T-helper 1 cell (primary cell): ENCODE results near the gene CACNA2D1.

Source experiments
- DNase-seq, 5 donors: peaks; one replicate each; pipeline ENCODE4 v3.0.0-alpha.2; 2012 to 2020

The CACNA2D1 gene

DNA sequence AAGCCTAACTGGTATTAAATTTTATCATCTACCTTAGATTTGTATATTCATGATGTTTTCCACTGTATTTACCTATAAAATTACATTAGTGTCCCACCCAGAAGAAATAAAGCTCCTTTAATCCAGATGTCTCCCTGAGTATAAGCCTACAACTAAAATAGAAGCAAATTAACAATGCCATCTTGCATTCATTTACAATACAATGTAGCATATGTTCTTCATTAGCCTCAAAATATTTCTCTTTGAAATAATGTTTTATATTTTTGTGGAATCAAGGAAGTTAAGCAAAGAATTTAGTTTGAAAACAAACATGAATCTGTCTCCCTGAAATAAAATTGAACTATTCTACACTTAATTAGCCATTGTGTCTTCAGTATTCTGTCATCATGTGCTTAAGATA lies 112.3 kb downstream of the CACNA2D1 start:
- DNase-seq: no peak

DNA sequence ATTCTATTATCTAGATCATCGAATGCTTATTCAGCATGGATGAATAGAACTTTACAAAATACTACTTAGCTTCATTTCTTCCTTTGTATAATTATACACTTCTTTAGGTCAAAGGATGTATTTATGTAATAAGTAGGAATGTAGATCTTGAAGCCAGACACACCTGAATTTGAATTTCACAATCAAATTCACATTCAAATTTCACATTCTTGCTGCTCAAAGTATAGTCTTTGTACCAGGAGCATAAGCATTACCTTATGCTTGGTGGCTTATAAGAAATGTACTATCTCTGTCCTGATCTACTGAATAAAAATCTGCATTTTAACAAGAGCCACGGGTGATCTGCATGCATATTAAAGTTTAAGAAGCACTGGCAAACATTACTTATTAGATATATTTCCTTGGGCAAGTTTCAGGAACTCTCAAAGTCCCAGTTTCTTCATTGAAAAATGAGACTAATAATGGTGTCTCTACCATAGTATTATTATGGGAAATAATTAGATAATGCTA lies 112.8 kb downstream of the CACNA2D1 start:
- no peak for DNase-seq

DNA sequence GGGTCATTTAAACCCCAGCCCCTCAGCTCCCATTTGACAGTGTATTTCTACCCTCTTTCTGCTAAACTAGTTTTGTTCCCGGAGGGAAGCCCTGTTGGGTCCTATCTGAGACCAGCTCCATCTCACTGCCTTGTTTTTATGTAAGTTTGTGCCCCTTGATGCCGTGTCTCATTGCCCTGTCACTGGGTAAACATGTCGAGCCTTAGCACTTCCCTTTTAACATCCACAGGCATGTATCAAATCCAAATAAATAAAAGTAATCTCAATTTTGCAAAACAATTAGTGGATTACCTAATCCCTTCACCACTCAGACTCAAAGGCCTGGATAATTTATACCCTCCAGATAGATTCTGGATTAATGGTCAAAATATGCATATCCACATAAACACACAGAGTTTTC lies 115.7 kb downstream of the CACNA2D1 start:
- no peak for DNase-seq

DNA sequence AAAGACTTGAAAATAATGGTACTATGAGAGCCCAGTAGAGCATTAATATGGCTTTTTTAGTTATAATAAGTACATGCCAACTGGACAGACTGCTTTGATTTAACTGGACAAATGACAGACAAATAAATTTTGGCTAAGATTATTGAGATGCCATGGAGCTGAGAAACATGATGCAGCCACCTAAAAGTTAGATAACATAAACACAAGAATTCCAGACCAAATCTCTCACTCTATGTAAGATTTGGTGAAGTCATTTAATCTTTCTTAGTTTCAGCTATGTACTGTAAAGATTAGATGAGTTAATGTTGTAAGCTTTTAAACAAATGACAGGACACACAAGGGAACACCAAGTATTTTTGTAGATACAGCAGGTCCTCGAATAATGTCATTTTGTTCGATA lies 118.2 kb downstream of the CACNA2D1 start:
- DNase-seq: no peak

DNA sequence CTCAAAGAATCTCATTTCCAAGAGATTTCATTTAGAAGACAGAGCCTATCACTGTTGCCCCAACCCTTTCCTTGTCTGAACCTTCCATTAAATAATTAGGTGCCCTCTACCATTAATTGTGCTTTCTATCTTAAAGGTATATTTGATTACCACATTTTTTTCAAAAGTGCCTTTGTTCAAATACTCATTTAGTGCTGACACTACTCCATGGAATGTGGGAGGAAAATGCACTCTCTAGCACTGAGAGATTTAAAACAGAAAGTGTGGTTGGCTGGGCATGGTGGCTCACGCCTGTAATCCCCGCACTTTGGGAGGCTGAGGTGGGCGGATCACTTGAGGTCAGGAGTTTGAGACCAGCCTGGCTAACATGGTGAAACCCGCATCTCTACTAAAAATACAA lies 119.8 kb downstream of the CACNA2D1 start:
- no peak for DNase-seq

DNA sequence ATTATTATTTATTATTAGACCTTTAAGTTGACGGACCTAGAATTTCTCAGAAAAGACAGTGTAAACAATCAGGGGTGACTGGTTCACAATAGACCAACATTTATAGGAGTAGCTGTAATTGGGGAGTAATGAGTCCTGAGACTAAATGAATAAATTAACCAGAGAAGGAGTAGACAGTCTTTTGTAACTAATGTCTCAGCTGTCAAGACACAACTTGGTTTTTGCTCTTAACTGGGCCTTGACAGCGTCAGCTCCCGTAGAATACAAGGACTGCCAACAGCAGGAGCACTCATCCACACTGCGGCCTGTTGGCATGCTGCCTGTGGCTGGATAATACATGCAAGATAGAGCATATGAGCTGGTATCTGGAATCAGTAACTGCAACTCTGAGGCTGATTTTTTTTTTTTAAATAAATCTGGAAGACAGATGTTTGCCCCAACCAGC lies 123.9 kb downstream of the CACNA2D1 start:
- no peak for DNase-seq

DNA sequence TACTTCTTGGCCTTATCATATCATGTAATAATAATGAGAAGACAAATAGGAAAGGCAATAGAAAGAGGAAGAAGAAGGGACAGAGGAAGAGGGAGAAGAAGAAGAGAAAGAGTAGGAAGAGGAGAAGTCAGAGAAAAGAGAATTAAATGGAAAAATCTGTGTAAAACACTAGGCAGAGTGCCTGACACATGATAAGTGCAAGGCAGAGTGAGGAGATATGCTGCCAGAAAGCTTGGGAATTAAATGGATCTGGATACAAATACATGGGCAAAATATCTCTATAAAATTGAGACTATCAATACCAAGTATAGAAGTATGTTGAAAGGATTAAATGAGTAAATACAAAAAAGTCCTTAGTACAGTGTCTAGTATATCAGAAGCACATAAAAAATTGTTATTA lies 124.8 kb downstream of the CACNA2D1 start:
- no peak for DNase-seq

DNA sequence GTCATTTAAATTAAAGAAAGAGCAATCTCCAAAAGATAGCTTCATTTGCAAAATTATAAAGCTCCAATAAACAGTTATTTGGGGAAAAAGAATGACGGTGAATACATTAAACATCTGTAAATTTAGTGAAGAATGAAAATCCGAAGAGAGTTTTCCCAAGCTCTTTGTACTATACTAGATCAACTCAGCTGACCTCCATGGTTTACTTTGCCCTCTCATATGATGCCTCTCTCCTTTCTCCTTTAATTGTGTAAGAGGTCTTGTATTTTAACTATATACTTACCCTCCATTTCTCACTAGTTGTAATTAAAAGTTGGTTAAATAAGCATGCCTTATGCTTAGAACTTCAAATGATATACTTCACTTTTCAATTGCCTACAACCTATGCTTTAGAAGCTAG lies 125.8 kb downstream of the CACNA2D1 start:
- no peak for DNase-seq

DNA sequence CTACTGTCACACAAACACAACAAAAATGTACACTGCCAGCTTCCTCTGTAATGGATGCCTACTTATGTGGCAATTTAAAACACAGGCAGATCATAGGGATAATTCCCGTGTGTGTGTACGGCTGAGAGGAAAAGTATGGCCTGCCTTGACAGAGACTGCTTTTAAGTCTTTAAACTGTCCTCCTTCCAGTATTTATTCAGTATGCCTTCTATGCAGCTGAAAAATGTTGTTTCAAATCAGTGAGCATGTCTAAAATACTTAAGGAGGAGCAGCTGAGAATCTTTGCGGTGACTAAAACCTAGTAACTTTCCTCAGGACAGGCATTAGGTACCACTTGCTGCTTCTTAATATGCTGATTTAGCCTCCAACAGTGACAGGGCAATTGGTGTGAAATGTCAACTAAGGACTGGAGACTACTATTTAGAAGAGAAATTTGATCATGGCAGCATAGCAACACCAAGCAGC lies 126.3 kb downstream of the CACNA2D1 start:
- DNase-seq: no peak

DNA sequence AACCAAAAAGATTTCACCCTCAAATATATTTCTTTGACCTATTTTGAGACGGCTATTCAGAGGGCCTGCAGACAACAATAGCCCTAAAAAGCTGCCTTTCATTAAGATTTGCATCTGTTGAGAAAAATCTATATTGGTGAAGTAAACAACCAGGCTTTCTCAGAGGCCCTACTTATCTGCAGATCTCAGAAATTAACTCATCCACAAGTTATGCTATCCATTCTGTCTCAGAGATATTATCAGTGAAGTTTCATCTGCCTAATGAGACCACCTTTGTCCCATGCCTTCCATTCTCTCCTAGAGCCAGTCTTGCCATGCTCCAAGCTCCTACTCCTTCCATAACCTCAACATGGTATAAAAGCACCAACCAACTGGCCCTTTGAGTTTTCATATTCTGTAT lies 130.3 kb downstream of the CACNA2D1 start:
- no peak for DNase-seq

DNA sequence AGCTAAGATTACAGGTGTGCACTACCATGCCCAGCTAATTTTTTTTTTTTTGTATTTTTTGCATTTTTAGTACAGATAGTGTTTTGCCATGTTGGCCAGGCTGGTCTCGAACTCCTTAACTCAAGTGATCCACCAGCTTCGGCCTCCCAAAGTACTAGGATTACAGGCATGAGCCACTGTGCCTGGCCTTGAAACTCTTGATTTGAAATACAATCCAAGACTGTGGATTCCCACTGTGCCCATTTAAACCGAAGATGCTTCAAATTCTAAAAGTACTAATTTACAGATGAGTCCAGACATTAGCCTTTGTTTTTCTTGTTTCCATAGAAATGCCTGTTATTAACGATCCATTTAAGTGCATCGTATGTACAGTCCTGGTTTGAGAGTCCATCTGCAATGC lies 130.9 kb downstream of the CACNA2D1 start:
- no peak for DNase-seq

DNA sequence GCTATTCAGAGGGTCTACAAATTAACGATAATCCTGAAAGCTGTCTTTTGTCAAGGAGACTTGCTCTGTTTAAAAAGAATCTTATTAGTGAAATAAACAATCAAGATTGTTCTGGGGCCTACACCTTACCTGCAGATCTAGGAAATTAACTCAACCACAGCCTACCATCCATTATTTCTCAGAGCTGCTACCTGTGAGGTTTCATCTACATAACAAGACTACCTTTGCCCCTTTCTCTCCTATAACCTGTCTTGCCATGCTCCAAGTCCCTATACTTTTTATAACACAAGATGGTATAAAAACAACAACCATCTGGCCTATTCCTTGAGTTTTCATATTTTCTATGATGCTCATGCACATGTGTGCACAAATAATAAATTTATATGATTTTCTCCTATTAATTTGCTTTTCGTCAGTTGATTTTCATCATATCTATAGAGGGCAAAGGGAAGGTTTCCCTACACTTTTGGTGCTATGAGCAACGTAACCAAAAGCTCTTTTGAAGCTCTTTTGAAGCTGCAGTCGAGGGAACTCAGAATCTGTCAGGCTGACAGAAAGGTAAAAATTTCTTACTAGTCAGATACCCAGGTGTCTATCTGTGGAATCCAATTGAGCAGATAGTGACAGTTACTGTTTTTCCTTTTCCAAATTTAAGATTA lies 138.1 kb downstream of the CACNA2D1 start:
- no peak for DNase-seq

DNA sequence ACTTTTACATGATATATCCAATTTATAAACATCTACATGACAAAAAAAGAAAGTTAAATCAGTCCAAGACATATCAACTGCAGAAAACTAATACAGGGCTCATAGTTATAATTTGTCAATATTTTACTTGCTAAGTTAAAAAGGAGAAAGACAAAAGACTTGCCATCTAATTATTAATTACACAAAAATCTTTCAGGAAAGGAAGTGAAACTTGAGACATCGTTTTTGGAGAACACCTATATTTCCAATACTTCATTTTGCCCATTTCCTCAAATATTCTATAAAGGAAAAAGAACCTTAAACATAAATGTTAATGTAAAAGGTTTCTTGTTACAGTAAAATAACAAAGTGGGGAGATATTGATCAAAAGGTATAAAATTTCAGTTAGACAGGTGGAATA lies 148.7 kb downstream of the CACNA2D1 start:
- DNase-seq: no peak

DNA sequence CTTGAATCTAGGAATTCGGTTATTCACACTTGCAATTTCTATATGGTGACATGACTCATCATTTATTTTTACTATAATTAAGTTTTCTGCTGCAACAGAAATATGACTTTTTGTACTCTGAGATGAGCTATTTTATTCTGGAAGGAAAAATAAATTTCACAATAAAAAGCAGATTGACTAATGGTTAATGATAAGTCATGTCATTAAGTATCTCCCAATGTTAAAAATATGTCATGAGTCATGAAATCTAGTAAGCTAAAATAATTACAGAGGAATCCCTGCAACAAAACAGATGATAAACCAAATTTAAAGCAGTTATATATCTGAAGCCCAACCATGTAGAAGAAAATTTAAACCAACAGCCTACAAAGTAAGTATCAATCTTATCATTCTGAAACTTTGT lies 149.2 kb downstream of the CACNA2D1 start:
- DNase-seq: no peak

DNA sequence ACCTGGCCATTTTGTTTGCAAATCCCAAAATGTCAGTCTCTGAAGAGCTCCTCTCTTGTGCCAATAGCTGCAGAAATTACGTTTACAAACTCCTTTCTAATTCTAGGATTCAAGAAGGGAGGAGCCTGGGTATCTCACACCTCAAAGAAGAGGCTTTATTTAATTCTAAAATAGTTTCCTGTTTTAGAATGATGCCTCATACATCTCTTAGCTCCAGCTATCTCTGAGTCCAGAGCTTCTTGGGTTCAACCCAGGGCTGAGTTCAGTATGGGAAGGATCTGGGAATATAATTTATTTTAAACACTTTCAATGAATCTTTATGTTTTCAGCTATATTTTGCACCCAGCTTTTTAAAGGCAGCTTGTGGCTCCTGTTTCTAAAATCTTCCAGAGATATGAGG lies 150.1 kb downstream of the CACNA2D1 start:
- no peak for DNase-seq

DNA sequence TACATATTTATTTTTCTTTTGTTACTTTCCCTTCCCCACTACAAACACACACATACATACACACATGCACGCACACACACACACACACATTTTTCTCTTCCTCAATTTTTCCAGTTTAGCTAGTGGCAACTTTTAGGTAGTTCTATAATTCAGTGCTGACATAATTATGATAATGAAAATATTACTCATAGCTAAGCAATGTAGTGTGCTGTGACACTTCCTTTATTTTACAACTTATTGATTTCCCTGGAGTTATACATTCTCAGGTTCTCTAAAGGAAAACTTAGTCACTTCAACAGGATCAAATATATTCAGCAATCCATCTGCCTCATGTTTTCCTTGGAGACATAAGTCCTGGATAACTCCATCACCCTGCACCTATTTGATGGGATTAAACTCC lies 151.6 kb downstream of the CACNA2D1 start:
- no peak for DNase-seq

DNA sequence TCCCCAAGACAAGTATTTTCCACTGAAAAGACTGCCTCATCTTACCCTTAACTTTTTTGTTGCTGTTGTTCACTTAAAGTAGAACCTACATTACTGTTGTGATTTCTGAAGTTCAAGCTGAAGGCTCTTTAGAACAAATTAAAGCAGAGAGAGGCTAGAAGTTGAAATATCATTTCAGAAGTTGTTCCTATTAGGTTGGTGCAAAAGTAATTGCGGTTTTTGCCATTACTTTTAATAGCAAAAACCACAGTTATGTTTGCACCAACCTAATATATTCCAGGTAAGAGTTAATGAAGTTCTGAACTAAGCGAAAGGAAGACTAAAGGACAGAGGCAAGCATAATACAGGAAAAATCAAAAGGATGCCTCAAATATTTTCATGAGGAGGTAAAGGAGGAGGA lies 153.7 kb downstream of the CACNA2D1 start:
- DNase-seq: no peak

DNA sequence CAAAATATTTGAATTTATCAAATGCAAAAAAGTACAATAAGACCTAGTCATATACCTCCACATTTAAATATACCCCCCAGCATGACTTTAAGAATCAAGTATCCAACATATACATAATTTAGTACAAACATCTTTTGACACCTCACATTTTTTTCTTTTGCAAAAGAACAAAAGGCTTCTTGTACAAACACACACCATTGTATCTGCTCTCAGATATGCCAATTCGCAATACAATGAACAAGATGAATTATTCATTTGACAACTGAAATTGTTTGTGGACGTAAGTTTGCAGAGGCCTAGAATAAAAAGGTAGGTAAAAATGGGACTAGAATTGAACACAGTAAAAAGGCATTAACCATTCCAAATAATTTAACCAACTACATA lies 154.4 kb downstream of the CACNA2D1 start:
- no peak for DNase-seq

DNA sequence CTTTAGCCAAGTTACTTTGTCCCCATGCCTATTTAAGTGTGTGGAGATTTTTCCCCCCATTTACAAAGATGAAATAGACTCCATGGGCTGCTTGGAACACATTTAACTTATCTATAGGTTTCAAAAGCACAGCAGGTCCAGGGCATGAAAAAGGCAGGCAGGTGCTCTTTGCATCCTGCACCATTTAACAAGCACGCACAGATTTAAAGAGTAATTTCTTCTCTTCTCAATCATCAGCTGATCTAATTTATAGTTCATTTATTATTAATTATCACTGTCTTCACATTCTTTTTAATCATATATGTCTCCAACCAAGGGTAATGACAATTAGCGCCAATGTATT lies 156.8 kb downstream of the CACNA2D1 start:
- no peak for DNase-seq

DNA sequence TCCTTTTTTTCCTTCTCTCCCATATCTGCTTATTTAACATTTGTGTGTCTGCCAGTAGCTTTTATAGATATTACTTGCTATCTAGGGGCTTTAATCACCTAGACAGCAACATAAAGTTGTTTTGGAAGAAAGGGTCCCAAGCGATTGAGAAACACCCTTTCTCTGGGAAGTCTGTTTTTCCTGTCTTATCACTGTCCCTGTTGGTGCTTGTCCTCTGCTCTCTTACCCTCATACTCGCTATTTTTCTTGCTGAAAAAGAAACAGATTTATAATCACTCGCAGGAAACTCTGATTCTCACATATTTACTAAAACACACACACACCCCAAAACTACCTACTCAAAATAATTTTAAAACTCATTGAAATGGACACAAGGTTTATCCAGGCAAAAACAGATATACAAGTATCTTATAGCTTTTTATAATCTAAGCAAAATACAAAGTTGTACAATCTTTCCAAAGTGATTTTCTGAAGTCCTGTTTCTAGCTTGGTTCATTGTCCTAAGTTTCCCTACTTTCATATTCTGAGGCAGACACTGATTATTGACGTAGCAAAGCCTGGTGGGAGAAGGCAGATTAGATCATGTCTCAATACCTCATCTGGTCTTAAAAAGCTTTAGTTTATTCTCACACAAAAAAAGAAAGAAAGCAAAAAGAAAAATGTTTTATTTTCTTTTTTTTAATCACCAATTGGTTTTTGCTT lies 157.3 kb downstream of the CACNA2D1 start:
- DNase-seq: no peak

DNA sequence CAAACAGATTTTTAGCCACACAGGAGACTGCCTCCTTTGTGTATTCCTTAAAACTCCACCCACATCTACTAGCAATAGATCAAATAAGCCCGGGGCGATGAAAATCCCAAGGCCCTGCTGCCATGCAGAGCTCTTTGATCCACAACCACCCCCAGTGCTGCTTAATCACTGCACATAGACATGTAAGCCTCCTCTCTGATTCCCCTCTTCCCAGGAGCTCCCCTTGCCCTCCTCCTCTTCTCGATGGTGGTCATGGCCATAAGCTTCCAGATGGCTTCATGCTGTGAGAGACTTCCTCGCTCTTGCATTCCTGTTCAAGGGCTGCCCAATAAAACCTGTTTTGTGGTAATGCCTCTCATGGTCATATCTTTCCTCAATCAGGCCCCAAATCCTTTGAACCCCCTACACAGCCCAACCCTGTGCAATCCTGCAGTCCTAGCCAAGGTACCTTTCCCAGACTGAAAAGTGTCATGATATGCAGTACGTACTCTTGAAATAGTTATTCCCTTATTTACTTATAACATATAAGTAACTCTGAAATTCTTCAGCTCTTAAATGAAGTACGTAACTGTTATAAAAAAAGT lies 158.5 kb downstream of the CACNA2D1 start:
- DNase-seq: no peak

DNA sequence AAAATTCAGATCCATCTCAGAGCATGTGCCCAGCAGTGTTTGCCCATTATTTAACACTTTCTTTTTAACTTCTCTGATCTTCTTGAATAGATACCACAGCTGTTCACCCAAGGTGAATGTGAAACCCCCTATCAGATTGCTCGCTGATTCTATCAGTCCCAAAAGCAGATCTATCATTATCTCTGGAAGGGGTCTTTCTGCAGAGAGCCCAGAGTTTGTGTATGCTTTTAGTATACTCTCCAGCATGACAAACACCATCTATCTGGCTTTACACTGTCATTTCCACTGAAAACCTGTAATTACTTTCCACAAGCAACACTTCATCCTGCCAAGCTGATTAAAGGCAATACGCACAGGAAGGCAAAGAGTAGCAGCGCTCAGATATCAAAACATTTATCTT lies 168.2 kb downstream of the CACNA2D1 start:
- DNase-seq: no peak

DNA sequence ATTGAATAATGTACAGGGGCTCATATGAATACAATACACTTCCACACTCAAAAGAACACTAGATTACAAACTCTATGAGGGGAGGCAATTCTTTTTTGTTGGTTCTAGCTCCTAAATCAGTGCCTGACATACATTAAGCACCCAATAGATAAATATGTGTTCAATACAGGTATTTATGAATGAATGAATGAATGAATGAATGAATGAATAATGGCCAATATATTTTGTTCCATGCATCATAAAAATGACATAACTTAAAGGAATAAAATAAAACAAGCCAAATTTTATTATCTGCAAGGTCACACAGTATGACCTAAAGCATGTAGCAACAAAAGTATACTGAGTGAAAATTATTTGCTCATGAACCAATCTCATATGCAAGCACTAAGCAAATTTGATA lies 168.9 kb downstream of the CACNA2D1 start:
- DNase-seq: no peak

DNA sequence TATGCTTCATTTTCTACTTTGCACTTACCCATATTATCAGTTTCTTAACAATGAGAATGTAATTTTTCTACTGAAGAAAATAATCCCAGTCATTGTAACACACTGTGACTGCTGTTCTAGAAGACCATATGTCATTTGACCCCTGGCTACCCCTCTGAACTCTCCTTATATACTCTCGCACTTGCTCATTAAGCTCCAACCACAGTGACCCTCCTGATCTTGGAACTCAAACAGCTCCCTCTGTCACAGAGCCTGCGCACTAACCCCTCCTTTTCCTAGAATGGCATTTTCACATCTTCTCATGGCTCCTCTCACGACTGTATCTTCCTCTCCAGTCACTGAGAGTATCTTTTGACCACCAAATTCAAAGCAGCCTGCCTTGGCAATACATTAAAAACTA lies 169.7 kb downstream of the CACNA2D1 start:
- no peak for DNase-seq
